ENCODE results near the gene BCL2. TPM values are rescaled to one million over a fixed set of nuclear protein-coding genes. Genes with fewer than 3 reads are reported as not detected.
"Not testable (repeated sequence)": the region's sequence is repeated elsewhere in the genome, so short reads cannot be mapped to it uniquely, and the experiment has no call there.

Gene BCL2
- total RNA-seq, 2 donors from 2014 or later: 13.9 to 16.4 TPM

- Histone ChIP-seq H3K4me3 (no peak overlapping the region), H3K4me1 (peaks cover 9% of the 10 kb centered on the region), H3K27ac (no peak overlapping the region), H3K27me3 (no peaks in the 10 kb centered on the region), H3K36me3 (no peaks in the 10 kb centered on the region), H3K9ac (ENCODE audit: low read depth in 2 of 2, low read length in 2 of 2) (no peak overlapping the region), H3K9me3 (no peaks in the 10 kb centered on the region)
- no peak for DNase-seq
- intact Hi-C loops (cut with DNase I): no loop called here
- no peak for TF ChIP-seq CTCF (IDR thresholded peaks at IDR 0.05)
Measured at GRCh38 chr18:63205791-63206252, 113.7 kb downstream of the BCL2 start.

- peaks cover 9% of the 10 kb centered on the region for H3K4me1 ChIP-seq
- intact Hi-C loops (cut with DNase I): no loop called here
- H3K9me3 ChIP-seq: no peaks in the 10 kb centered on the region
- no peak for DNase-seq
- no peak overlapping the region for H3K27ac ChIP-seq
- no peaks in the 10 kb centered on the region for H3K36me3 ChIP-seq
- H3K27me3 ChIP-seq: no peaks in the 10 kb centered on the region
- H3K4me3 ChIP-seq: no peak overlapping the region
- no peak for TF ChIP-seq CTCF (IDR thresholded peaks at IDR 0.05)
- no peak overlapping the region for H3K9ac ChIP-seq (ENCODE audit: low read depth in 2 of 2, low read length in 2 of 2)
Measured at GRCh38 chr18:63203497-63203896, 116.1 kb downstream of the BCL2 start.

GRCh38 chr18:63202828-63203227, 116.7 kb downstream of the BCL2 start:
- Histone ChIP-seq H3K36me3 (no peaks in the 10 kb centered on the region), H3K4me1 (peaks cover 9% of the 10 kb centered on the region), H3K9ac (ENCODE audit: low read depth in 2 of 2, low read length in 2 of 2) (no peak overlapping the region), H3K27ac (no peak overlapping the region), H3K27me3 (no peaks in the 10 kb centered on the region), H3K9me3 (no peaks in the 10 kb centered on the region), H3K4me3 (no peak overlapping the region)
- intact Hi-C loops (cut with DNase I): no loop called here
- TF ChIP-seq CTCF (IDR thresholded peaks at IDR 0.05): no peak
- DNase-seq: no peak

- H3K27me3 ChIP-seq; H3K4me1 ChIP-seq; H3K4me3 ChIP-seq; DNase-seq; H3K36me3 ChIP-seq; H3K9me3 ChIP-seq; H3K27ac ChIP-seq; intact Hi-C loops (cut with DNase I); H3K9ac ChIP-seq (ENCODE audit: low read depth in 2 of 2, low read length in 2 of 2): not testable (repeated sequence)
Measured at GRCh38 chr18:63201456-63201855, 118.1 kb downstream of the BCL2 start.

DNA sequence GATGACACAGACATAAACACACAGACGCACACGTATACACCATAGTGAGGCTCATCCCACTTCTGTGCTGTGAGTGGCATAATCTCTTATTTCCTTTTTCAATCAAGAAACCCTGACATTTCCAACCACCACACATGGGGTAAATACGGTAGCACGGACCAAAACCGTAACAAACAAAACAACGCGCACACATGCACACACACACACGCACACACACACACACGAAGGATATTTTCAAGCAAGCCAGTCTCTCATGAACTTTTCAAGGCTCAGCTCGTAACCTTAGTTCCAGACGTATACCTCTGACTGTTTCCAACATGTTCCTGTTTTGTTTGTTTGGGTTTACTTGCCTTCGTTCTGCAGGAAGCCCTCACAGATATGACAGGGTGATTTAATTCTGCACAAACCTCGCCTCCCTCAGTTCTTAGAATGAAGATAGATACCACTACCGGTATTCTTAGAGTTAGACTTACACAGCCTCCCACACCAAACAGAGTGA, 119.8 kb downstream of the BCL2 start:
- TF ChIP-seq CTCF (IDR thresholded peaks at IDR 0.05): no peak
- H3K9me3 ChIP-seq: no peaks in the 10 kb centered on the region
- H3K9ac ChIP-seq (ENCODE audit: low read depth in 2 of 2, low read length in 2 of 2): peak overlapping the region in 1 of 2 donors; percentile 29
- no peaks in the 10 kb centered on the region for H3K36me3 ChIP-seq
- H3K27me3 ChIP-seq: no peaks in the 10 kb centered on the region
- intact Hi-C loops (cut with DNase I): no loop called here
- H3K27ac ChIP-seq: no peak overlapping the region
- peaks cover 3% of the 10 kb centered on the region for H3K4me1 ChIP-seq
- DNase-seq: no peak
- no peak overlapping the region for H3K4me3 ChIP-seq

GRCh38 chr18:63198868-63199742, 120.5 kb downstream of the BCL2 start:
- H3K27me3 ChIP-seq: no peaks in the 10 kb centered on the region
- H3K9ac ChIP-seq (ENCODE audit: low read depth in 2 of 2, low read length in 2 of 2): peak overlapping the region in 1 of 2 donors; percentile 29
- no peak for DNase-seq
- H3K27ac ChIP-seq: no peak overlapping the region
- H3K36me3 ChIP-seq: no peaks in the 10 kb centered on the region
- no peaks in the 10 kb centered on the region for H3K9me3 ChIP-seq
- peaks cover 3% of the 10 kb centered on the region for H3K4me1 ChIP-seq
- TF ChIP-seq CTCF (IDR thresholded peaks at IDR 0.05): no peak
- H3K4me3 ChIP-seq: no peak overlapping the region
- intact Hi-C loops (cut with DNase I): no loop called here

Measured in colonic mucosa (tissue), 4 donors.